IPS DF 4.7 (cell line): ENCODE results near the gene PGS1.

Experiments used
- DNase-seq: peaks from one replicate; pipeline ENCODE4 v3.0.0-alpha.2; 2013; ENCODE audit warnings: low spot score; ENCODE audit errors: extremely low read depth

The PGS1 gene

DNA sequence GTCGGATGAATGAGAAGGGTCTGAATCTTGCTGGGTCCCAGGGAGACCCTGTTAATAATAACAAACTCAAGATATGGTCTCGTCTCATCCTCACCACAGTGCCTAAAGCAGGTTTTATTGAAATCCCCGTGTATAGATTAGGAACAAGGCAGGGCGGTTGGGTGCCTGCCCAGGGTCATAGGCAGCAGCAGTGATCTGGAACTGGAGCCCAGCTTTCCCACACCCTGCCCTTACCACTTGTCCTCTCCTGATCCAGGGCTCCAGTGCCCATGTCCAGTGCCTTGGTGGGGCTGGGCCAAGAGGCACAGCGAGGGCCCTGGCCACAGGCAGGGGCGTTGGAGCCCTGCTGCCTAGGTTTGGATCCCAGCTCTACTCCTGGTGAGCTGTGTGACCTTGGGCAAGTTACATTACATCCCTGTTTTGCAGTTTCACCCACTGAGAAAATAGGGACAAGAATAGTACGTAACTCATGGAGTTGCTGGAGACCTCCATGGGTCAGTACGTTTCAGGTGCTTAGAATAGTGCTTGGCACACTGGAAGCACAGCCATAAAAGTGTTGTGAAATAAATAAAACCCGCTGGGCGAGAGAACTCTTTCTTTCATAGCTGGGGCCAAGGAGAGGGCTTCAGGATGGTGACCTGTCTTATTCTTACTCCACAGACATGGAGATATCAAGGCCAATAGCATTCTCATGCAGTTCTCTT, 32.5 kb upstream of the PGS1 start:
- DNase-seq: no peak

DNA sequence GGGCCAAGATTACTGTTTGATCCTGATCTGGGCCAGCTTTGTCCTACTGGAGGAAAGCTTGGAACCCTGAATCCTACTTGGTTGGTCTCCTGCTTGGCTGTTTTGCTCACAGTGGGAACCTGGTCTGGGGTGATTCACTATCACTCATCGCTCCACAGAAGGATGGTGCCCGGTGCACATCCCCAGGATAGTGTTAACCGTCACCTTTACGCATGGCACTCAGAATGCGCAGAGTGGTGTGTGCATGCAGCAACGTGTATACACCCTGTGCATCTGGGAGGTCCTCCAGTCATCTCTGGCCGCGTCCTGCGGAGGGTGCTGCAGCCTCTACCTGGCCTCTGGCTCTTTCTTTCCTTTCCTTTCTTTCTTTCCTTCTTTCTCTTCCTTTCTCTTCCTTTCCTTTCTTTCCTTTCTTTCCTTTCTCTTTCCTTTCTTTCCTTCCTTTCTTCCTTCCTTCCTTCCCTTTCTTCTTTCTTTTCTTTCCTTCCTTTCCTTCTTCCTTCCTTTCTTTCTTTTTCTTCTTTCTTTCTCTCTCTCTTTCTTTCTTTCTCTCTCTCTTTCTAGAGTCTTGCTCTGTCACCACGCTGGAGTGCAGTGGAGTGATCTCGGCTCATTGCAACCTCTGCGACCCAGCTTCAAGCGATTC, 31.7 kb upstream of the PGS1 start:
- no peak for DNase-seq

DNA sequence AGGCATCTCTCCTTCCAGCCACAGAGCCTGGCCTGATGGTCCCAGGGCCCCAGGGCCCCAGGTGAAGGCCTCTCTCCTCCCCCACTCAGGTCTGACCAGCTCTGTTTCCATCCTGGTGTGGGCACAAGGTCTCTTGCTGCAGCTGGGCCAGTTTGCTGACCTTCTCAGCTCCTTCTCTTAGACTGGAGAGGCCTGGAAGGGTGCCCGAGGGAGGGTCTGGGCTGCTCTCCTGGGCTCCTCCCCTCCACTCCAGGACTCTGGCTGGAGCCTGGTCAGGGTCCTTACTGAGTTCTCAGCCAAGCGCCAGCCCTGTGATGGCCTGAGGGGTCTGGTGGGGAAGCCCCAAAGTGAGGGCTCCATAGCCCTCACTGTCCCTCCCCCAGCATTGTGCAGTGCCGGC, 31.0 kb upstream of the PGS1 start:
- DNase-seq: no peak

DNA sequence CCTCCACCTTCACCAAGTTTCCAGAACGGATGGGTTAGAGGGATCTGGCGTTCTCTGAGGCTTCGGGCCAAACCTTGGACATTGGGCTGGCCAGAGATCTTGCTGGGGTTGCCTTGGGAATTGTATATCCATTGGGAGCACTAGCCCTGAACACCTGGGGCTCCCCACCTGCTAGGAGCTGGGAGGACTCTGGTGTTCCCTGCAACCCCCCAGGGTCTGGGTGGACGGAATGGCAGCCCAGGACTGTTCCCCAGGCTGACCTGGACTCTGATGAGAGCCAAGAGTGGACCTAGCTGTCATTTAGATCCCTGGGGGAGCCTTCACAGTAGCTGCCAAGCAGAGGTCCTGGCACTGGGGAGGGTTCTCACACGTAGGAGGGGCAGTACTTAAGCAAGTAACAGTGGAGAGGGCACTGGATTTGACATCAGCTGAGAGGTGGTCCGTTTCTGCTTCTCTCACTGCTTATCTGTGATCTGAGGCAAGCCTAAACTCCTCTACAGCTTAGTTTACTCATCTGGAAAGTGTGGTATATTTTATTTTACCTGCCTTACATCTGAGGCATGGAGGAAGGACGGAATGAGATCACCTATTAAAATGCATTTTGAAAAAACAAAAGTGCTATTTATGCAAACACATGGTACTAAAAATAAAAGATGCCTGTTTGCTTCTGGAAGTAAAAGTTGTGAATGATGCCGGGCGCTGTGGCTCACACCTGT, 30.2 kb upstream of the PGS1 start:
- DNase-seq: no peak

DNA sequence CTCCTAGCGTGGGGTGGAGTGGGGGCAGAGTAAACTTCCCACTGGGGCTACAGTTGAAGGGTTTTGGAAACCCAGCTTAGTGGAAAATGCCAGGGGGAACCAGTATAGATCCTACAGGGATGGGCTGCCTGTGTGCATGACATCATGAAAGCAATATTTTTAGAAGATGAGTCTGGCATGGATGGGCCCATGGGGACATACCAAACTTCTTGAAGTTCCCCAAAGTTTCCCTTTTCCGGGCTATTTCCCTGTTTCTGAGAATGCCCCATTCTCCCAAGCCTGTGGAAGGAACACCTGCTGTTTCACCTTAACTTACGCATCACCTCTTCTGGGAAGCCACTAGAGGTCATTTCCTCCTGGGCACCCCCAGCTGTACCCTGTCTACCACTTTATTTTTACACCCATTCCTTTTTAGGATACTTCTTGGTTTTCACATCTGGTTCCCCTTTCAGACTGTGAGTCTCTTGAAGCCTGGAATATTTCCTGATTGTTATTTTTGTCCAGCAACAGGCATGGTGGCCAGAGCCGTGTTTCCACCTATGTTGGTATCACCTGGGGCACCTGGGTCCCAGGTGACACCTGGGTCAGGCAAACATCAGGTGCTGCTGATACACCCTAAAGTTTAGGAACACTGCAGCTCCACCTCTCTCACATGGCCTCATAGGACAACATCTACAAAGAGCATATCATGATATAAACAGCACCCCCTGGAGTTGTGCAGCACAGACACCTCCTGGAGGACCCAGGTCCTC, 28.4 kb upstream of the PGS1 start:
- no peak for DNase-seq

DNA sequence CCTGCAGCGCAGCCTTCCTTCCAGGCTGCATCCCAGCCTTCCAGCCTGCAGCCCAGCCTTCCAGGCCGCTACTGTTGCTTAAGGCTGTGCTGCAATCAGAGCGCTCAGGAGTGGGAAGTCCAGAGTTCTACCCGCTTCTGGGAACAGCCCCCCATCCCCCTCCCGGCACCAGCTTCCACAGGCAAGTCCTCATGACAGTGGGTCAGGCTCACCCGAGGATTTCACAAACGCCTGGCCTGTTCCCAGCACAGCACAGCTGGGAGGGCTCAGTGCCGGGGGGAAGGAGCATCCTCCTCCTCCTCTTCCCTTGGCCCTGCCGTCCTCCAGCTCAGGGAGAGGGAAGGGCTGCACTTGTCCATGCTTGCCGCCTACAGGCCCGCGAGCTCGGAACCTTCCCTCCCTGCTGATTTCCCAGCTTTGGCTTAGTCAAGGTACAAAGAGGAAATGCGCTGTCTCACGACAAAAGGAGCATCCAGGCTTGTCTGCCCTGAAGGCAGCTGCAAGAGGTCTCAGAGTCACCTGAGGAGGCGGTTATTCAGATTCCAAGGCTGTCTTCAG, 26.9 kb upstream of the PGS1 start:
- no peak for DNase-seq

DNA sequence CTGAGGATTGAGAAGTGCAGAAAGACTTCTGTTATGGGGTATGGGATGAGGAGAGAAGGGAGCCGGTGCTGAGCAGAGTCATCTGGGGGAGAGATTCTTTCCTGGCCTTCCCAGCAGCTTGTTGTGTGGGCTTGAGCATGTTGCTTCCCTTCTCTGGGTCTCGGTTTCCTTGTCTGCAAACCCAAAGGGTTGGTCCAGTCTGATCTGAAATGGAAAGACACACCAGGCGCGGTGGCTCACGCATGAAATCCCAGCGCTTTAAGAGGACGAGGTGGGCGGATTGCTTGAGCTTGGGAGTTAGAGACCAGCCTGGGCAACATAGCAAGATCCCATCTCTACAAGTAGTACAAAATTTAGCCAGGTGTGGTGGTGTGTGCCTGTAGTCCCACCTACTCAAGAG, 24.6 kb upstream of the PGS1 start:
- DNase-seq: no peak

DNA sequence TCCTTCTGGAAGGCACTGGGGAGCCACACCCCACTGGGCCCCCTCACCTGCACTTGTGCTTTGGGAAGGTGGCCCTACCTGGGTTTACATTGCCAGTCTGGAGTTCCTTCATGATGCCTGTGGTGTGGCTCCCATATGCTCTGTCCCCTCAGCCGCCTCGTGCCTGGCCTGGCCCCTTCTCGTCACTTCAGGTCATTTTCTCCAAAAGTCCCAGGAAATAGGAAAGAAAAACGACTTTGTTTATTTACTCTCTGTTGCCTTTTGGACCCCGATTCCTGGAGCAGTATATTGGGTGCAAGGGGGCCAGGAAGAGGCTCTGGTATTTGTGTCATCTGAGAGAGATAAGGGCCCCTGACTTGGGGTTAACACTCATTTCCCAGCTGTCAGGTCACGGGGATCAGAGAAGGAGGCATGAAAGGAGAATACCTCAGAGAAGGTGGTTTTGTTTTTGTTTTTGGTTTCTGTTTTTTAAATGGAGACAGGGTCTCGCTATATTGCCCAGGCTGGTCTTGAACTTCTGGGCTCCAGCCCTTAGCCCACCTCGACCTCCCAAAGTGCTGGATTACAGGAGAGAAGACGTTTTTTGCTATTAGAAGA, 23.3 kb upstream of the PGS1 start:
- DNase-seq: no peak

DNA sequence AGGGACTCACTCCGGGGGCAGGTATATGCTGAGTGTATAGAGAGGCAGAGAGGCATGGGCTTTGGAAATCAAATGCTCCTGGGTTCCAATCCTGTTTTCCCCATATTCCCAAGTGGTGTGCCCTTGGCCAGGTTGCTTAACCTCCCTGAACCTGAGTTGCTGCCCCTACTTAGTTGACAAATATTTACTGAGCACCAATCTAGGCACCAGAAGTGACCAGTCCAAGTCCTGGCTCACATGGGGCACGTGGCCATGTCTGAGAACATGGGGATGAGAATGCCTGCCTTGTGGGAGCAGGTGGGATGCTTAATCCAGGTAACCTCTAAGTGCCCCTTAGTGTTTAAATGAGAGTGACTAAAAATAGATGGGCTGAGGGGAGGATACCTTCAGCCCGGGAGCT, 22.7 kb upstream of the PGS1 start:
- DNase-seq: no peak

DNA sequence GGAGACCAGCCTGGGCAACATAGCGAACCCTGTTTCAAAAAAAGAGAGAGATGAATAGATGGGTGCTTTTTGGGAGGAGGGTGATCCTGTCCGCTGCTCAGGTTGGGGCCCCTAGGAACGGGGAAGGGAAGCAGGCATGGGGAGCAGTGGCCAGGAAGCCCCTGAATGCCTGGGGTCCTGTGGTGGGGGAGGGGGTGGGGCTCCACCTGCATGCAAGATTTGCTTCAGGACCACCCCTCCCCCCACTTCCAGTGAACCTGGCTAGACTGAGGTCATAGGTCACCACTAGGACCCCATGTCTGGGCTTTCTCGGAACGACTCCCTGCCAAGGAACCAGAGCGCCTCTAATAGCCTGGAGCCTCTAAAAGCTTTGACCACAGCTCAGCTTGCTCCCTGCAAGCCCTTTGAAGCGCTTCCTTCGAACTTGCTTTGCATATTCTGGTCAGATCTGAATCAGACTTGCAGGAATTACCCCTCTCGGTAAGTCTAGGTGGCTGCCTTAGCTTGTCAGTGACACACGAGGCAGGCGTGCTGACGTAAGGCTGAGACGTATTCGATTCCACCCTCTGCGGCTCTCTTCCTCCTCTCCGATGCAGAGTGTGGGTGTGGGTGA, 22.2 kb upstream of the PGS1 start:
- DNase-seq: no peak

DNA sequence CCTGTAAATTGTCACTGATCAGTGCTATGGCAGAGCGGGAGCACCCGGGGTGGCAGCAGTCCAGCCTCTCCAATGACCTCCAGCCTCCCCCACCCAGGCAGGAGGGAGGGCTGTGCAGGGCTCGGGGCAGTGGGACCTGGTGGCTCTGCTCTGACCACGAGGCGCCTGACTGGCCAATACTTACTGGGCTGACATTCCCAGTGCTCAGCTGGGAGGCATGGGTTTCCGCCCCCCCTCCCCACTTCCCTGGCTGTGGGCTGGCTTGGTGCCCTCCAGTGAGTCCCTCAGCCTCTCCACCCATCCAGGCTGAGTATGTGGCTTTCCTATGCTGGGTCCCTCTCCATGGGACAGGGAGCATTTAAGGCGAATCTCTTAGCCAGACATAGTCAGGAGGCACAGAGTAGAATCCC, 21.3 kb upstream of the PGS1 start:
- DNase-seq: no peak

DNA sequence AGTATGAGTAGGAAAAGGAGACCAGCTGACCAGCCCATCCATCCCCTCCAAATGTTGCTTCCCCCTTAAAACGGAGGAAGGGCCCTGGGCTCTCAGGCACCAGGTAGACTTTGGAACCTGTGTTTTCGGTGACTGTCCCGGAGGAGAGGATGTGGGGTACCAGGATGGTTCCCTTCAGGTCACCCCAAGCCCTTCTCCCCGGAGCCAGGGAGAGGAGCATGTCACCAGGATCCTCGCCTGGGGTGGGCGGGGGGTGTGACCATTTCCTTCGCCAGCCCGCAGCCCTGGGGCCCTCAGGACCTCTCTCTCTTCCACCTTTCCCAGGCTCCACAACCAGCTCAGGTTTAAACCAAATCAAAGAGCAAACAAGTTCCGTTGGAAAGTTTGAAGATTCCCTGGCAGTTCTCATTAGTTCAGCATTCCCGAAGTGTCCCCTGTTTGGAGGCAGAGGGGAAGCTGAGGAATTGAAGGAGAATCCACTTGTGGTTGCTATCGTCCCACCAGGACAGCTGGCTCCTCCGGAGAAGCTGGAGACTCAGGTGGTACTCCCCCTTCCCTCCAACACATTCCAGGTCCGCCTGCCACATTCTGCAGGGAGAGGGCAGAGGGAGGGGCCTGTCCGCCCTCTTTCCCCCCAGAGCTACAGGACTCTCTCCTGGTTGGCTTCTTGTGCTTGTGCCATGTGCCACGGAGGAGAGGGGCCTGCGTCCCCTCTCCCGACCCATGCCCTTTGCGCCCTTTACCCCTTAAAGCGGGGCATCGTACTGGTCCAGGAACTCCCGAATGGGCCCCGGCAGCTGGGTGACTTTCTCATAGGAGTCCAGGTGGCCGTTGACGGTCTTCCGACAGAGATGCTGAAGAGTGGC, 20.5 kb upstream of the PGS1 start:
- DNase-seq: no peak

DNA sequence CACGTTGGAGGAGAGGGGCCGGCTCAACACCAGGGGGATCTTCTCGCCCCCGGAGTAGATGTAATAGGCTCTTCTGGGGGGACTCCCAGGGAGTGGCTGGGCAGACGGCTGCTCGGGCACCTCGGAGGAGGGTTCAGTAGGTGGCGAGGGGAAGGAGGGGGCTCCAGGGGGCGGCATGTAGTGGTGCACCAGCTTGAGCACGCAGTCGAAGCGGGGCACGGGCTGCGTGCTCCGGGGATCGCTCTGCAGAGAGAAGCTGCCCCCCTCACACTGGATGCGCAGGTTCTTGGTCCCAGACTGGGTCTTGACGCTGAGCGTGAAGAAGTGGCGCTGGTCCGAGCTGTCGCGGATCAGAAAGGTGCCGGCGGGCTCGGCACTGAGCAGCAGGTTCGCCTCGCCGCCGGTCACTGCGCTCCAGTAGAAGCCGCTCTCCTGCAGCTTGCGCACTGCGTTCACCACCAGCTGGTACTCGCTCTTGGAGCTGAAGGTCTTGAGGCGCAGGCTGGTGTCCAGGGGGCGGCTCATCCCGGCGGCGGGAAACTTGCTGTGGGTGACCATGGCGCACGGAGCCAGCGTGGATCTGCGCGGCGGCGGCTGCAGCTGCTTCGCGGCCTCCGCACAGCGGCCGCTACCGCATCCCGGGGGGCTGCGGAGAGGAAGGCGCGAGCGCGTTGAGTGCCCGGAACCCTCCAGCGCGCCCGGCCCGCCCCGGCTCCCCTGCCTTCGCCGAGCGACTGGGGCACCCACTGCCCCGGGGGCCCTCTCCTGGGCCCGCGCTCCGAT, 19.7 kb upstream of the PGS1 start:
- no peak for DNase-seq

DNA sequence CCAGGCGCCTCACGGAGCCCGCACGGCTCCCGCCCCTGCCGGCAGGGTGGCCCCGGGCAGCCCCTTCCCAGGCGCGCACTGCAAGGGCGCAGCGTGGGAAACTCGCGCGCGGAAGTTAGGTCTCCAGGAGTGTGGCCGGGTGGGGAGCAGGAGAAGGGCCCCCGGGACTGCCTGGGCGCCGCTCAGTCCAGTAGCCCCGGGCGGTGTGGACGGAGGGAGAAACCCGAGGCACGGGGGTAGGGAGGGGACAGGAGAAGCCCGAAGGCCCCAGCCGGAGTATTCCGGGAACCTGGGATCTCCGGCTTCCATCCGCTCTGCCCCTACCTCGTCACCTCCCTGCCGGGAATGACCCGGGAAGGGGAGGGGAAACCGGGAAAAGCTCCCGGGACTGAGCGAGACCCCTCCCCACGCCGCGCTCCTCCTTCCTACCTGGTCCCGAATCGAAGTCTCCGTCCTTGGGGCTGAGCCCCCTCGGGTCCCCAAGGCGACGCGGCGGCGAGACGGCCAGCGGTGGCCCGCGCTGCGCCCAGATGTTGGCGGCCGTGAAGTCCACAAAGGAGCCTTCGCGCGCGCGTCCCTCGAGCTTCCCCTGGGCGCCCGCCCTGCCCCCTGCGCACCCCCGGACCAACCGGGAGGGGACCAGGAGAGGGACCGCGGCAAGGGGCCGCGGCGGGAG, 19.0 kb upstream of the PGS1 start:
- DNase-seq: no peak

DNA sequence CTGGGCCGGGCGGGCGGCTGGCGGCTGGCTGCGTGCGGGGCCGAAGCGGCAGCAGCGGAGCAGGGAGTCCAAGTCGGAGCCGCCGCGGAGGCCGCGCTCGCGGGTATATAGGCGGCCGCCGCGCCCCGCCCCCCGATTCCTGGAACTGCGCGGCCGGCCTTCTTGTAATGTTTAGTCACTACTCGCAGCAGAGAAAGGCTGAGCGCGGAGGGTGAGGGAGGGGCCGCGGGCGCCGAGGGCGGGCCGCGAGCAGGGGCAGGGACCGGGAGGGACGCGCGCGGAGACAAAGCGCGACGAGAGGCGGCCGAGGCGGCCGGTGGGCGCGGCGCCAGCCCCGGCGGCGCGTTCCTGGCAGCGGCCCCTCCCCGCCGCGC, 18.5 kb upstream of the PGS1 start, which contains the start of gene SOCS3:
Gene SOCS3 (minus strand): TSS at position 81 of the 374 bp plus-strand sequence. CDS start 982 bp downstream, outside the sequence.
- no peak for DNase-seq

DNA sequence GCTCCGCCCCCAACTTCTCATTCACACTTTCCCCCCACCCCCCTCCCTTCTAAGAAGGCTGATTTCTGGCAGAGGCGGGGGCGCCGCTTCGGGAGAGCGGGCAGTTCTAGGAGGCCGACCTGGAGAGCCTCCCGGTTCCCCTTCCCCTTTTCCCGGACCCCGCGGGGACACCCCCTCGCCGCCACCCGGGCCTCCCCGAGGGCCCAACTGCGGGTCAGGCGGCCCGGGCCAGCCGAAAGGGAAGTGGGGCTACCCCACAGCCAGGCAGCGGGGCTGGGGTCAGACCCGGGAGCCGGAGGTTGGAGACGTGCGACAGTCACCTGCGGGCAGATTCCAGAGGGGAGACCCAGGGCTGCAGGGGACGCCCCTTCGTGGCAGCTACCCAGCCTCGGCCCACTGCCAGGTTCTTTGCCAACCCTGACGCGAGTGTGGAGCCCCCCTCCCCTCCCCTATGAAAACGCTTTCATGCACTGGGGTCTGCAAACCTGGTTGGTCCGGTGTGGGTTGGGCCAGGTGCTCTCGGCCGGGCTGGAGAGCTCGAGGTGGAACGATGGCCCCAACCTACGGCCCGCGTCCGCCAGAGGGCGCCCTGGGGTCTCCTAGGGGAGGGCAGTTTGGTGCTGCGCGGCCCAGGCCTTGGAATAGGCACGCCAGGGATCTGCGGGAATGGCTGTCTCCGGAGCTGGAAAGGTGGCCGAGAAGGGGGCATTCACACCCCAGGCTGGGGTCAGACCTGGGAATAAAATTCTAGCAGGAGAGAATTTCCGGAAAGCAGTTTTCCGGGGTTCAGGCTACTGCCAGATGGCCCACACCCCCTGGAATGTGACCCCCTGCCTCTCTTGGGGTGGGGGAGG, 17.9 kb upstream of the PGS1 start:
- DNase-seq: no peak

DNA sequence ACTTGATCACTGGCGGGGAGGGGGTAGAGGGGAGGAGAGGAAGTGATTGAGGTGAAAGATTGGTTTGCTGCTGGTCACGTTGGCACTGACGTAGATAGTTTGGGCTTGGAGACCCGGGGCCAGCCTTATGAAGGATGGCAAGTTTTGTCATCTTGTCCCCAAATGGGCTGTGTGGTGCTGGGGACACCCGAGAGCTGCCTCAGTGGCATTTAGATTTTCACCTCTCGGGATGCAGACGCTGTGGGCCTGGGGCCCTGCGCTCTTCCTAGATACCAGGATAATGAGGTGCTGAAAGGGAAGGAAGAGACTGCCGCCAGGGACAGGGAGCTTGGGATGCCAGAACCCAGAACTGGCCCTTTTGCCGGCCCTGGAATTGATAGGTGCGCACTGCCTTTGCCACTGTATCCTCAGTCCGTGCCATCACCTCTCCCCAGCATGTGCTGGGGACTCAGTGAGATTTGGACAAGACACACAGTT, 17.2 kb upstream of the PGS1 start:
- DNase-seq: no peak
